ENCODE measurements around the gene PPP4R3A. TPM values are rescaled to one million over a fixed set of nuclear protein-coding genes. Genes with fewer than 3 reads are reported as not detected.

The PPP4R3A gene
- total and polyA plus RNA-seq, 10 of the 15 experiments (the other 5 are each of a cell fraction or from before 2014, with no cell fraction given), result 19.4 to 97.8 (median 62.9) TPM

GRCh38 chr14:91415794-91416743, 94.0 kb downstream of the PPP4R3A start (continued):
- TF ChIP-seq POLR2AphosphoS2 (IDR thresholded peaks at IDR 0.05; ENCODE audit: low read depth, low read length) (no peak), TAF1 (IDR thresholded peaks at IDR 0.05; ENCODE audit: borderline replicate concordance, low read depth, low read length) (peak; percentile 89), ZNF24 (IDR thresholded peaks at IDR 0.05) (no peak), SMC3 (IDR thresholded peaks at IDR 0.05; ENCODE audit: borderline replicate concordance, low read length) (no peak), FOXM1 (IDR thresholded peaks at IDR 0.05; ENCODE audit: low read depth, low read length) (peak; percentile 76), CHD1 (IDR thresholded peaks at IDR 0.05; ENCODE audit: low read depth, low read length) (no peak), IRF4 (IDR thresholded peaks at IDR 0.05; ENCODE audit: low read depth, low read length) (peak; percentile 65; the same call in 1 of the 2 replicates), MYC (IDR thresholded peaks at IDR 0.05; ENCODE audit: insufficient read depth, insufficient read length, insufficient replicate concordance, low read length, severe bottlenecking) (no peak), WRNIP1 (IDR thresholded peaks at IDR 0.05; ENCODE audit: borderline replicate concordance, low read depth, low read length) (no peak), BCLAF1 (IDR thresholded peaks at IDR 0.05) (no peak), SRF (IDR thresholded peaks at IDR 0.05; ENCODE audit: low read depth in 2 of 2, low read length in 2 of 2) (peak in 1 of 2 experiments; percentile 64; a peak in 1 of 4 replicates), SP1 (IDR thresholded peaks at IDR 0.05; ENCODE audit: low read depth, low read length) (no peak), NFYB (IDR thresholded peaks at IDR 0.05; ENCODE audit: insufficient read depth, low read depth, low read length) (no peak), IKZF1 (conservative IDR thresholded peaks at IDR 0.05) (peak; percentile 61; the same call in 1 of the 2 replicates), MXI1 (IDR thresholded peaks at IDR 0.05; ENCODE audit: low read depth, low read length) (peak; percentile 27; the same call in 1 of the 2 replicates), PKNOX1 (IDR thresholded peaks at IDR 0.05) (peak; percentile 98)
- TF ChIP-seq, protein P1, sequence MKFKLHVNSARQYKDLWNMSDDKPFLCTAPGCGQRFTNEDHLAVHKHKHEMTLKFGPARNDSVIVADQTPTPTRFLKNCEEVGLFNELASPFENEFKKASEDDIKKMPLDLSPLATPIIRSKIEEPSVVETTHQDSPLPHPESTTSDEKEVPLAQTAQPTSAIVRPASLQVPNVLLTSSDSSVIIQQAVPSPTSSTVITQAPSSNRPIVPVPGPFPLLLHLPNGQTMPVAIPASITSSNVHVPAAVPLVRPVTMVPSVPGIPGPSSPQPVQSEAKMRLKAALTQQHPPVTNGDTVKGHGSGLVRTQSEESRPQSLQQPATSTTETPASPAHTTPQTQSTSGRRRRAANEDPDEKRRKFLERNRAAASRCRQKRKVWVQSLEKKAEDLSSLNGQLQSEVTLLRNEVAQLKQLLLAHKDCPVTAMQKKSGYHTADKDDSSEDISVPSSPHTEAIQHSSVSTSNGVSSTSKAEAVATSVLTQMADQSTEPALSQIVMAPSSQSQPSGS (IDR thresholded peaks at IDR 0.05; ENCODE audit: low read length), result peak; percentile 69

All from GM12878 (cell line).